ENCODE measurements around the gene MGST1. TPM values are rescaled to one million over a fixed set of nuclear protein-coding genes. Genes with fewer than 3 reads are reported as not detected.

MGST1 gene
- polyA plus RNA-seq, 1 donor = 29.8 TPM

Other genes starting within 250 kb of the MGST1 start
- gene SLC15A5, start 70.0 kb upstream of the MGST1 start, polyA plus RNA-seq (ENCODE audit: insufficient read length) = not detected

All from left kidney (tissue), 1 donor.